Epithelial cell of prostate (primary cell): Measurements from ENCODE around the gene NBPF9.
"Not testable (repeated sequence)": the region's sequence is repeated elsewhere in the genome, so short reads cannot be mapped to it uniquely, and the experiment has no call there.

Experiments used
- DNase-seq: peaks from one replicate; pipeline ENCODE4 v3.0.0-alpha.2; 2011; ENCODE audit warnings: low read depth, low spot score
- H3K27ac ChIP-seq: fragments of 450-650 bp; 2 replicates; pipeline ENCODE4 v1.5.1; 2017; ENCODE audit warnings: mild to moderate bottlenecking

Gene NBPF9

GRCh38 chr1:149103109-149104081 lies at the start of gene NBPF9:
Gene NBPF9, minus strand, starts transcription at chr1:149103551. Its CDS starts 21,412 bp downstream, at chr1:149082139.
- H3K27ac ChIP-seq, result peak within 1 kb of the TSS; percentile 50
- DNase-seq, result not testable (repeated sequence)

GRCh38 chr1:149149909-149150308 lies 46.6 kb upstream of the NBPF9 start:
- H3K27ac ChIP-seq, DNase-seq: not testable (repeated sequence)

GRCh38 chr1:149137585-149137984 lies 34.2 kb upstream of the NBPF9 start:
- not testable (repeated sequence) for H3K27ac ChIP-seq, DNase-seq

DNA sequence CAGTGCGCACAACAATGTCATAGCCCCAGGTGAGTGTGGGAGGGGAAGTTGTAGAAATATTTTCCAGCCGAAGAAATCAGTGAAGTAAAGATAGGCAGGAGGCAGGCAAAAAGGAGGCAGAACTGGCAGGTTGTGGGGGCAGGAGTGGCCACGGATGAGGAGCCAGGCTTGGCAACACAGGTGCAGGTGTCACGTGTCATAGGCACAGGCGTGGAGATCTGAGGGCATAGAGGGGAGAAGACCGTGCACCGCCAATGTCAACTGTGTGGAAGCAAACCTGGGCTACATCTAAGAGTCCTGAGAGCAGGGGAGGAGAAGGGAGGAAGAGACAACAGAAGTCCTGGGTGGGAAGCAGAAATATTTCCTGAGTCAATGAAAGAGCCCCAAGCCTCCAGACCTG lies 27.6 kb upstream of the NBPF9 start:
- DNase-seq, H3K27ac ChIP-seq: not testable (repeated sequence)

DNA sequence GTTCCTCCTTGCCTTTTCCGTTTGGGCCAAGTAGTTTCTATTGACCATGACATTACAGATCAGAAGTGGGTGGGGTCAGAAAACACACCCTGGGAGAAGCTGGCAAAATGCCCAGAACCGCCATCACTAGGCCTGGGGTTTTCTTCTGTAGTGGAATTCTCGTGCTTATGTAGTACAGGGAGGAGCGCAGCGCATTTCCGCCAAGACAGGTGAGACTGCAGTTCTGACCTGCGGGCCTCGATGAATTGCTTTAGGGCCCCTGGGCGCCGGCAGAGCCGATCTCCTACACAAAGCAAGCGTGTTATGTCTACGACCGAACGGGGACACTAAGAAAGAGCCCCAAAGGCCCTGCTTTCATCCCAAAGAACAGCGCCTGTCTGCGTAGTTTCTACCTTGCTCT lies 25.9 kb upstream of the NBPF9 start:
- not testable (repeated sequence) for DNase-seq, H3K27ac ChIP-seq

GRCh38 chr1:149126555-149127145 lies 23.3 kb upstream of the NBPF9 start:
- not testable (repeated sequence) for DNase-seq, H3K27ac ChIP-seq

- not testable (repeated sequence) for DNase-seq, H3K27ac ChIP-seq
Observed at GRCh38 chr1:149123948-149124926, 20.9 kb upstream of the NBPF9 start.

DNA sequence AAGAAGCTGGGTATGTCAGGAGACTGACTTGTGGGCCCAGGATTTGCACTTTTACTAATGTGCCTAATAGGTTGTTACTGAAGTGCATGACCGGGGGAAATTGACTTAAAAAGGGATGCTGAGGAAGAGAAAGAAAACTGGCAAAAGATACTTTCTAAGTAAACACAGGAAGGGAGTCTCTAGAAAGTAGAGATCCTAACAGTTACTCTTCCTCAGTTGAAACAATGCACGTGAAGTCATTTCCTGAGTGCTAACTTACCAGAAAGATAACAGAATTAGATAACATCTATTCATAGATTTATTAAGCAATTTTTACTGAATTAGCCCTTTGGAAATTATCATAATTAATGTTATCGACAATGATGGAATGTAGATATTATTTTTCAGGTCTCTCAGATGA lies 9.5 kb upstream of the NBPF9 start:
- DNase-seq, H3K27ac ChIP-seq: not testable (repeated sequence)

- DNase-seq, H3K27ac ChIP-seq: not testable (repeated sequence)
Observed at GRCh38 chr1:149110343-149110742, 7.0 kb upstream of the NBPF9 start.

DNA sequence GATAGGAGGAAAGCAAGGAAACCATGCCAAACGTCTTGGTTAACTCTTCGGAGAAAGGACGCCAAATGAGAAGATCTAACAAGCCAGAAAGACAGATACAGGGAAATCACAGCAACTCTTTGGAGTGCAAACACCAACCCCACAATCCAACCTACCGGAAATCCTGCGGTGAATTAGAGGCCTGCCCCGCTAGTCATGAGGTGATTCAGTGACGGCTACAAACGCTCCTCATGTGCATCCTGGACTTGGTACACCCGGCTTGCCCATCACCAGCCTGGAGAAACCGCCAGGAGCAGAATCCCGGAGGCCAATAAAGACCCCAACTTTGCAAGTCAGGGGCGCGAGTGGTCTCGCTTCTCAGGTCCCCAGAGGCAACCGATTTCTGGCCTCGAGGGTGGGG lies 777 bp downstream of the NBPF9 start:
- not testable (repeated sequence) for DNase-seq
- H3K27ac ChIP-seq, result peak overlapping the region; percentile 50

DNA sequence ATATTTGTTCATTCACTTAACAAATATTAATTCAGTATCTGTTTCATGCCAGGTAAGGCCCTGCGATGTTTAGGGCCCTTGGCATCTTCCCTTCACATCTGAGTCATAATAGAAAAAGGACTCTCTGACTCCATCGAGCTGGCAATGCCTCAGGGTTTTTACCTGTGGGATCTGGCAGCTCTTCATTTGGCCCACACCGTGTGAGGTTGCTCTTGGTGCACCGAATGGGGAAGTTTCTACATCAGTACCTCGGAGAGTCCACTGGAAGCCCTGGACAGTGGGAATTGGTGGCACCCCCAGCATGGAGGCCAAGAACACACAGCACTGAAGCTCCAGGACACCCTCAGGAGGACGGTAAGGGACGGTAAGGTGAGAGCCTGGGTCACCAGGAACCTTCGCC lies 5.1 kb downstream of the NBPF9 start:
- not testable (repeated sequence) for H3K27ac ChIP-seq, DNase-seq

- not testable (repeated sequence) for H3K27ac ChIP-seq, DNase-seq
Observed at GRCh38 chr1:149093155-149093554, 10.2 kb downstream of the NBPF9 start.

GRCh38 chr1:149075505-149076127 lies 27.7 kb downstream of the NBPF9 start:
- not testable (repeated sequence) for DNase-seq, H3K27ac ChIP-seq

DNA sequence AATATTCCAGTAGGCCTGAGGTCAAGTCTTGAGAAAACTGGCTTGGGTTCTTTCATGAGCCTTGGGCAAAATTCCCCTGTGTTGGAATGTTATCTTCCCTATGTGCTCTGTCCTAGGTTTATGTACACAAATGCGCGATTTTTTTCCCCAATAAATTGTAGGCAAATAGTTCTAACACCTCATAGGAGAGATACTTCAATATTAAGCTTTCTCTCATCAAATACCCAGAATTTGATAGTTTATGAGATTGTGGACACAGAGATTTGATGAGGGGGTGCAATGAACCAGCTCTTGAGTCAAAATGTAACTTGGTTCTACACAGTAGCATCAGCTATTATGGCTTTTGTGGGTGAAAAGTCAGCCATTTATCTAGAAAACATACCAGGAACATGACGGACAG lies 38.7 kb downstream of the NBPF9 start:
- H3K27ac ChIP-seq, DNase-seq: not testable (repeated sequence)

GRCh38 chr1:149043056-149043455 lies 60.3 kb downstream of the NBPF9 start:
- not testable (repeated sequence) for H3K27ac ChIP-seq, DNase-seq

DNA sequence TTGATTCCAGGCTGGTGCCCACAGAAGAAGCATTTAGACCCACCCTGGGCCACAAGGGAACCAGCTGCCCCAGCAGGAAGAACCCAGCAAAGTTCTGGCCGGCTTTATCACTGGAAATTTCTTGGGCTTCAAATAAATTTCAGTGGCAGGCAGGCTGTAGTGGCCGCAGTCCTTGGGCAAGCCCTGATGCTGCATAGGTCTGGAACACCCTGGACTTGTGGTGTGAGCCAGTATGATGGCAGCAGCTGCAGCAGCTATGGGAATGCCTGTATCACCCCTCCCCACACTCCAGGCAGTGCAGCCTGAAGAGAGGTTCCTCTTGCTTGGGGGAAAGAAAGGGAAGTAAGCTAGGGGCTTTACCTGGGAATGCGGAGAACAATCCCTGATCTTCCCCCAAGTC lies 69.4 kb downstream of the NBPF9 start:
- DNase-seq, H3K27ac ChIP-seq: not testable (repeated sequence)

GRCh38 chr1:149024327-149024726 lies 79.0 kb downstream of the NBPF9 start:
- not testable (repeated sequence) for DNase-seq, H3K27ac ChIP-seq

- H3K27ac ChIP-seq, DNase-seq: not testable (repeated sequence)
Observed at GRCh38 chr1:149018577-149018976, 84.8 kb downstream of the NBPF9 start.

DNA sequence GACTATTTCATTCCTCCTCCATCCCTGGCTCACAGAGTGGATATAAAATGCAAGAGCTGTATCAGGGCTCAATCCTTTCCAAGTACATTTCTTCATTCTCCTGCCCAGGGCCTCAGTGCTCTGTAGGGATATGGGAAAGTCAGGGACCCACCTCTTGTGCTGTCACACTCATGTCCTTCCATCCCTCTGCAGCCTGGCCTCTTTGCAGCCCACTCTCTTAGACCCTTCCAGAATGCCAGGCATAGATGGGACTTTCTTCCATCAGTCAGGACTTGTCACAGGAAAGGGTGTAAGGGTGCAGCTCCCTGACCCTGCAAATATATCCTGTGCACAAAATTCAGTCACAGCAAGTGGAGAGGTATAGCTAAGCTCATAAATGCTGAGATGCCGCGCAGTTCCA lies 86.7 kb downstream of the NBPF9 start:
- not testable (repeated sequence) for DNase-seq

GRCh38 chr1:149015522-149015921 lies 87.8 kb downstream of the NBPF9 start:
- not testable (repeated sequence) for H3K27ac ChIP-seq, DNase-seq

More for the DNA sequence above, 86.7 kb downstream of the NBPF9 start:
- H3K27ac ChIP-seq, result not testable (repeated sequence)
